ENCODE results near the gene KAT5.
"Not testable (repeated sequence)": the region's sequence is repeated elsewhere in the genome, so short reads cannot be mapped to it uniquely, and the experiment has no call there.

- not testable (repeated sequence) for TF ChIP-seq EZH2phosphoT487 (IDR thresholded peaks at IDR 0.05; ENCODE audit: borderline replicate concordance, low read length); CTCF (IDR thresholded peaks at IDR 0.05; ENCODE audit: low read depth, low read length, poor library complexity, severe bottlenecking)
These were observed 5.0 kb upstream of the KAT5 start for GRCh38 chr11:65707002-65707401.
